Heart left ventricle (tissue), 16 donors: Measurements from ENCODE around the gene E2F3. TPM values are rescaled to one million over a fixed set of nuclear protein-coding genes. Genes with fewer than 3 reads are reported as not detected.

Source experiments
- ATAC-seq, 4 donors: fragments of 200-7000 bp; cut with Tn5 transposase; one replicate each; pipeline ENCODE4 v1.9.1; 2020 to 2022; ENCODE audit warnings: moderate library complexity in 4 of 4, mild to moderate bottlenecking in 3 of 4, moderate number of reproducible peaks in 1 of 4
- DNase-seq, 5 donors: peaks; one replicate each; pipeline ENCODE4 v3.0.0-alpha.2; 2020
- H3K27ac ChIP-seq, 12 donors: fragments of 200-600 bp; sonication (generic) in 4 of 12; one replicate each; pipeline versions ENCODE4 v1.5.0 to v1.8.0; 2016 to 2022; ENCODE audit warnings: mild to moderate bottlenecking in 2 of 12
- H3K27me3 ChIP-seq, 9 donors: fragments of 200-600 bp; sonication (generic) in 2 of 9; one replicate each; pipeline versions ENCODE4 v1.5.1 to v1.8.0; 2016 to 2022; ENCODE audit warnings: mild to moderate bottlenecking in 3 of 9
- H3K36me3 ChIP-seq, 9 donors: fragments of 200-600 bp; sonication (generic) in 2 of 9; one replicate each; pipeline versions ENCODE4 v1.5.0 to v1.8.0; 2018 to 2022; ENCODE audit warnings: mild to moderate bottlenecking in 2 of 9
- H3K4me1 ChIP-seq, 12 donors: fragments of 200-600 bp; sonication (generic) in 4 of 12; one replicate each; pipeline versions ENCODE4 v1.5.0 to v1.8.0; 2016 to 2022; ENCODE audit warnings: mild to moderate bottlenecking in 3 of 12
- H3K4me3 ChIP-seq, 12 donors: fragments of 200-600 bp; sonication (generic) in 4 of 12; one replicate each; pipeline versions ENCODE4 v1.5.0 to v1.8.0; 2017 to 2022; ENCODE audit warnings: mild to moderate bottlenecking in 9 of 12, moderate library complexity in 4 of 12
- H3K9me3 ChIP-seq, 12 donors: fragments of 200-600 bp; sonication (generic) in 4 of 12; one replicate each; pipeline versions ENCODE4 v1.5.0 to v1.8.0; 2016 to 2022; ENCODE audit warnings: mild to moderate bottlenecking in 1 of 12
- CTCF ChIP-seq, 12 donors: fragments of 200-600 bp; sonication (generic) in 4 of 12; IDR thresholded peaks; one replicate each; pipeline versions ENCODE4 v1.5.0 to v1.8.0; 2018 to 2022; ENCODE audit warnings: antibody characterized with exemption in 12 of 12, mild to moderate bottlenecking in 5 of 12
- POLR2A ChIP-seq, 2 donors: fragments of 450-650 bp; IDR thresholded peaks; one replicate each; pipeline ENCODE4 v1.6.1; 2017; ENCODE audit warnings: antibody characterized with exemption in 2 of 2, mild to moderate bottlenecking in 2 of 2, moderate library complexity in 2 of 2
- WGBS, 4 donors: extraction: QIAGEN DNeasy Blood & Tissue Kit in 2 of 4; methylation state at CpG; one replicate each; pipeline versions ENCODE4 v1.1.5 to v1.1.7; 2013 to 2018; 5-methylcytosine and 5-hydroxymethylcytosine counted together
- intact Hi-C, 10 donors: fragments of 100-400 bp; cut with DNase I; formaldehyde crosslinking; loops; one replicate each; pipeline versions ENCODE4 v1.11.1 to v1.14.2; 2022
- polyA plus RNA-seq, 2 donors: library from polyadenylated mRNA; stranded (reverse); fragments of 200-250 nt; gene quantifications; one replicate each; pipeline ENCODE4 v1.2.3, GENCODE V29; 2013
- total RNA-seq, 9 donors: library from RNA; depleted of rRNA in 2 of 9; stranded (reverse); fragments of >200 nt in 2 of 9; fragmentation: NEBNext Ultra II Directional in 3 of 9; extraction: Animal tissue kit (Norgen Biotek cat#: 25700) in 3 of 9; gene quantifications; one replicate each; pipeline versions ENCODE4 v1.1.0 to v1.2.4, GENCODE V29; 2016 to 2023
- donor health status: ischemic (EF 13 %, LVEDD 7.1; RV severe dilation, severe dysfunction).
- donor health status: healthy with polysubstance abuse.
- donor health status: DM: no; HTN: yes; CAD: no.
- donor health status: DM: no; HTN: no; CAD: no.
- donor health status: ischemic (EF 25% LVEDD 6.9; RV normal size, moderate dysfunction).
- donor health status: ischemic (EF 25% LVEDD 5.7; RV mildly dilated, moderate dysfunction).
- donor health status: healthy.
- donor health status: DM: yes; HTN: yes; CAD: no.
- donor health status: ischemic (EF 35%, LVEDD 5.7; RV mildly dilated, moderate dysfunction).
- donor health status: nonischemic (EF 11% LVEDD 7.7; RV severe dilation, severe dysfunction).
- donor health status: DM: yes; HTN: yes; CAD: no.
- donor health status: PGD.
- donor health status: ischemic (EF 29% LVEDD 5.4; RV normal size, mild dysfunction).
- donor health status: nonischemic (EF 23%, LVEDD 6.1; RV moderate dilation, normal function).

The E2F3 gene
- total and polyA plus RNA-seq, 11 donors, result 2.7 to 13.8 (median 6.7) TPM

- intact Hi-C loops, result no loop called here
- Histone ChIP-seq H3K4me3 (peak overlapping the region in 4 of 12 donors; percentile 3 to 24 (median 10)), H3K27ac (peak overlapping the region in 3 of 12 donors; percentile 13 to 38 (median 38)), H3K27me3 (no peaks in the 10 kb centered on the region), H3K4me1 (peaks cover 0 to 23% (median 2%) of the 10 kb centered on the region in 12 donors), H3K9me3 (no peaks in the 10 kb centered on the region), H3K36me3 (peaks cover 0 to 4% (median 0%) of the 10 kb centered on the region in 9 donors)
- DNase-seq (no peak), ATAC-seq (no peak)
- TF ChIP-seq CTCF (IDR thresholded peaks at IDR 0.05), result no peak
- TF ChIP-seq POLR2A (IDR thresholded peaks at IDR 0.05), result no peak
- 71 to 84% (median 81%) methylated on average over 4 of the region's 4 CpGs for WGBS, 4 donors
Observed at GRCh38 chr6:20438462-20439070, 36.9 kb downstream of the E2F3 start.

GRCh38 chr6:20439558-20439957 lies 37.9 kb downstream of the E2F3 start:
- 85 to 91% (median 90%) methylated on average over 3 of the region's 3 CpGs for WGBS, 4 donors
- Histone ChIP-seq H3K4me3 (peak overlapping the region in 3 of 12 donors; percentile 3 to 24 (median 16)), H3K27me3 (no peaks in the 10 kb centered on the region), H3K4me1 (peaks cover 0 to 23% (median 2%) of the 10 kb centered on the region in 12 donors), H3K27ac (peak overlapping the region in 1 of 12 donors; percentile 3), H3K36me3 (peaks cover 0 to 4% (median 0%) of the 10 kb centered on the region in 9 donors), H3K9me3 (no peaks in the 10 kb centered on the region)
- DNase-seq (no peak), ATAC-seq (no peak)
- intact Hi-C loops, result no loop called here
- TF ChIP-seq POLR2A (IDR thresholded peaks at IDR 0.05), result no peak
- TF ChIP-seq CTCF (IDR thresholded peaks at IDR 0.05), result no peak

- WGBS, 4 donors, result 77 to 83% (median 80%) methylated on average over 4 of the region's 4 CpGs
Observed at GRCh38 chr6:20440296-20440695, 38.6 kb downstream of the E2F3 start.

More at GRCh38 chr6:20440296-20440695, 38.6 kb downstream of the E2F3 start:
- H3K27me3 ChIP-seq, result no peaks in the 10 kb centered on the region
- H3K36me3 ChIP-seq, result peaks cover 0 to 4% (median 0%) of the 10 kb centered on the region in 9 donors
- no peak overlapping the region for H3K4me3 ChIP-seq
- H3K4me1 ChIP-seq, result peaks cover 0 to 23% (median 2%) of the 10 kb centered on the region in 12 donors
- peak overlapping the region in 1 of 12 donors; percentile 36 for H3K27ac ChIP-seq
- DNase-seq (no peak), ATAC-seq (no peak)
- intact Hi-C loops, result no loop called here
- no peaks in the 10 kb centered on the region for H3K9me3 ChIP-seq
- TF ChIP-seq POLR2A (IDR thresholded peaks at IDR 0.05), result no peak
- no peak for TF ChIP-seq CTCF (IDR thresholded peaks at IDR 0.05)
